A673 (cell line): Measurements from ENCODE around the gene STK36. TPM values are rescaled to one million over a fixed set of nuclear protein-coding genes. Genes with fewer than 3 reads are reported as not detected.

Source experiments
- BruUV-seq: library from RNA; stranded (reverse); fragments of 400-500 nt; replicated peaks from 2 replicates; lab custom pipeline; 2021; lab: Mats Ljungman, UMichigan
- CTCF ChIA-PET: fragments of 300-600 bp; sonication (Branson Sonifier 250); formaldehyde crosslinking; loops from one replicate; lab custom pipeline; 2022; ENCODE audit warnings: antibody characterized with exemption; lab: Charles Lee
- POLR2A ChIA-PET: fragments of 300-600 bp; sonication (Branson Sonifier 250); formaldehyde crosslinking; loops from one replicate; lab custom pipeline; 2022; ENCODE audit warnings: antibody characterized with exemption; ENCODE audit not compliant: low non-redundant PET; lab: Charles Lee
- DNase-seq: peaks from one replicate; pipeline ENCODE4 v3.0.0-alpha.2; 2015; ENCODE audit warnings: low spot score
- H3K27ac ChIP-seq: fragments of 200-600 bp; sonication (generic); 2 replicates; pipeline ENCODE4 v1.5.1; 2016; ENCODE audit warnings: mixed run types, low read depth, mild to moderate bottlenecking, mixed read lengths, antibody characterized with exemption, low read length; ENCODE audit not compliant: poor library complexity, severe bottlenecking
- H3K27me3 ChIP-seq: fragments of 200-600 bp; sonication (generic); replicated peaks from 2 replicates; pipeline ENCODE4 v1.6.1; 2017; ENCODE audit warnings: mixed run types, low read depth, mild to moderate bottlenecking, mixed read lengths, antibody characterized with exemption, low read length; ENCODE audit not compliant: insufficient read depth, poor library complexity
- H3K36me3 ChIP-seq: fragments of 200-600 bp; sonication (generic); 2 replicates; pipeline ENCODE4 v1.6.1; 2016; ENCODE audit warnings: mixed run types, mild to moderate bottlenecking, mixed read lengths, antibody characterized with exemption, low read length; ENCODE audit not compliant: insufficient read depth, poor library complexity, severe bottlenecking
- H3K4me1 ChIP-seq: fragments of 200-600 bp; sonication (generic); 2 replicates; pipeline ENCODE4 v1.6.1; 2017; ENCODE audit warnings: mixed run types, mild to moderate bottlenecking, mixed read lengths, antibody characterized with exemption, low read length; ENCODE audit not compliant: insufficient read depth, poor library complexity, severe bottlenecking
- H3K4me3 ChIP-seq: fragments of 200-600 bp; sonication (generic); 2 replicates; pipeline ENCODE4 v1.5.1; 2016; ENCODE audit warnings: low read depth, mixed run types, mild to moderate bottlenecking, mixed read lengths, low read length; ENCODE audit not compliant: poor library complexity, severe bottlenecking
- H3K9me3 ChIP-seq: fragments of 200-600 bp; sonication (generic); 2 replicates; pipeline ENCODE4 v1.6.1; 2016; ENCODE audit warnings: mixed run types, low read depth, mild to moderate bottlenecking, mixed read lengths, antibody characterized with exemption, low read length; ENCODE audit not compliant: poor library complexity, severe bottlenecking
- EZH2 ChIP-seq: fragments of 200-600 bp; sonication (generic); IDR thresholded peaks from 2 replicates; pipeline ENCODE4 v1.6.1; 2017; ENCODE audit warnings: borderline replicate concordance, low read depth, mild to moderate bottlenecking, mixed read lengths, antibody characterized with exemption, low read length; ENCODE audit not compliant: poor library complexity, severe bottlenecking
- intact Hi-C: fragments of 100-400 bp; cut with micrococcal nuclease; formaldehyde crosslinking; loops from one replicate; pipeline ENCODE4 v1.10.0; 2022; ENCODE audit not compliant: unreplicated experiment
- total RNA-seq: library from RNA; stranded (reverse); gene quantifications from 2 replicates; pipeline ENCODE4 v1.2.3, GENCODE V29; 2021
- TF ChIP-seq, protein P1 (sequence below): fragments of 300-800, 200-600 bp; sonication (generic); conservative IDR thresholded peaks from 2 replicates; pipeline ENCODE4 v1.5.1; 2017; ENCODE audit warnings: low read depth, mild to moderate bottlenecking, antibody characterized with exemption, low read length, moderate library complexity, mixed read lengths

The STK36 gene
- total RNA-seq, 1 experiment from 2014 or later: 69.3 TPM

DNA sequence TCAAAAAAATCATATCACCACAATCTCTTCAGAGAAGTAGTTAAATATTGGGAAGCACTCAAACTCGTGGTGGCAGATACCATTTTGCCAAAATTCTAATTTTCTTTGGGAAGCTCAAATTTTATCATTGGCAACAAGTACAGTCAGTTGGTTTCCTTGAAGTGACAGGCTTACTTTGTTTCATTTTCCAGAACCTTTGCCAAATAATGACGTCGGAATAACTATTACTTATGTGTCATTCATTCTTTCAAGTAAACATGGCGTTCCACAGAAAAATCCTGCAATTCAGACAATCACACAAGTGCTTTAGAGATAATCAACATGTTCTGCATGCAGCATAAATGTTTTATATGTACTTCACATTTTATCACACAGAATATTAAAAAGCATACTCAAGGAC lies 44.2 kb downstream of the STK36 start:
- H3K4me1 ChIP-seq: peaks cover 30% of the 10 kb centered on the region
- no peaks in the 10 kb centered on the region for H3K9me3 ChIP-seq
- BruUV-seq: no TSS peak
- peaks cover 13% of the 10 kb centered on the region for H3K36me3 ChIP-seq
- no peak overlapping the region for H3K27ac ChIP-seq
- no peak for DNase-seq
- intact Hi-C loops: no loop called here
- CTCF ChIA-PET: no interaction called here
- no peaks in the 10 kb centered on the region for H3K27me3 ChIP-seq
- H3K4me3 ChIP-seq: no peak overlapping the region
- POLR2A ChIA-PET: no interaction called here
- TF ChIP-seq EZH2: no peak
- TF ChIP-seq, protein P1, sequence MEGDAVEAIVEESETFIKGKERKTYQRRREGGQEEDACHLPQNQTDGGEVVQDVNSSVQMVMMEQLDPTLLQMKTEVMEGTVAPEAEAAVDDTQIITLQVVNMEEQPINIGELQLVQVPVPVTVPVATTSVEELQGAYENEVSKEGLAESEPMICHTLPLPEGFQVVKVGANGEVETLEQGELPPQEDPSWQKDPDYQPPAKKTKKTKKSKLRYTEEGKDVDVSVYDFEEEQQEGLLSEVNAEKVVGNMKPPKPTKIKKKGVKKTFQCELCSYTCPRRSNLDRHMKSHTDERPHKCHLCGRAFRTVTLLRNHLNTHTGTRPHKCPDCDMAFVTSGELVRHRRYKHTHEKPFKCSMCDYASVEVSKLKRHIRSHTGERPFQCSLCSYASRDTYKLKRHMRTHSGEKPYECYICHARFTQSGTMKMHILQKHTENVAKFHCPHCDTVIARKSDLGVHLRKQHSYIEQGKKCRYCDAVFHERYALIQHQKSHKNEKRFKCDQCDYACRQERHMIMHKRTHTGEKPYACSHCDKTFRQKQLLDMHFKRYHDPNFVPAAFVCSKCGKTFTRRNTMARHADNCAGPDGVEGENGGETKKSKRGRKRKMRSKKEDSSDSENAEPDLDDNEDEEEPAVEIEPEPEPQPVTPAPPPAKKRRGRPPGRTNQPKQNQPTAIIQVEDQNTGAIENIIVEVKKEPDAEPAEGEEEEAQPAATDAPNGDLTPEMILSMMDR: no peak

DNA sequence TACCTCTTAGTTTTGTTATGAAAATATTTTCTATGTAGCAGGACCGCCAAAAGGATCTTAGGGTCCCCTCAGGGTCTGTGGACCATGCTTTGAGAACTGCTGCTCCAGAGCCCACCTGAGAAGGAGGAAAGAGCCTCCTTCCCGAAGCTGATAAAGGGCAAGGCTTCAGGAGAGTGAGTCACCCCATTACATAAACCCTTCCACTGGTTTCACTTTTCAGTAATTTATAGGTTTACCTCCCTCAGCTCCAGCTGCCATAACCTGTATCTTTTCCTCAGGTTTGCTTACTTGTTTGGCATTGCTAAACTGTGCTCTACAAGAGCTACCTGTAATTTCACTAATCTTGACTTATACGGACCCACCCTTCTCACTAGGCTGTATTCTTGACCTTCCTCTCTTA lies 45.4 kb downstream of the STK36 start:
- Histone ChIP-seq H3K4me1 (peaks cover 36% of the 10 kb centered on the region), H3K36me3 (peaks cover 13% of the 10 kb centered on the region), H3K4me3 (no peak overlapping the region), H3K27me3 (no peaks in the 10 kb centered on the region), H3K9me3 (no peaks in the 10 kb centered on the region), H3K27ac (peak overlapping the region; percentile 23)
- BruUV-seq: no TSS peak
- TF ChIP-seq, protein P1: no peak
- no peak for TF ChIP-seq EZH2
- CTCF ChIA-PET: no interaction called here
- DNase-seq: no peak
- POLR2A ChIA-PET: interaction anchor here (0.6 kb wide), 1 partner anchor 1427 kb away, joined by 3 read pairs; no protein-coding TSS in a partner anchor
- intact Hi-C loops: no loop called here

DNA sequence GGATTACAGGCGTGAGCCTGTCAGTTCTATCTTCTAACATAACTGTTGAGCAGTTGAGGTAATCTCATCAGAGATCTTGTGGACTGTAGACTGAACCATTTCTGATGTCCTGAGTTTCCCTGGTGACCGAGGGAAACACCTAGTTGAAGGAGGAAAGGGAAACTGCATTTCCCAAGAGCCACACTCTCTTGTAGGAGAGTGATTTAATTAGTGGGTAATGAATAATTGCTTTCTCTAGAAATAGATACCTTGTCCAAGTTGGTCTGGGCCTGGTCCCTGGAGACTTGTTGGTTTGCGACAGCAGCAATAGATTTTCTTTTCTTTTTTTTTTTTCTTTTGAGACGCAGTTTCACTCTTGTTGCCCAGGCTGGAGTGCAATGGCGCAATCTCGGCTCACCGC lies 46.2 kb downstream of the STK36 start:
- Histone ChIP-seq H3K4me3 (no peak overlapping the region), H3K27me3 (no peaks in the 10 kb centered on the region), H3K27ac (no peak overlapping the region), H3K36me3 (peaks cover 13% of the 10 kb centered on the region), H3K9me3 (no peaks in the 10 kb centered on the region), H3K4me1 (peaks cover 38% of the 10 kb centered on the region)
- POLR2A ChIA-PET: no interaction called here
- intact Hi-C loops: no loop called here
- TF ChIP-seq, protein P1: no peak
- TF ChIP-seq EZH2: no peak
- DNase-seq: no peak
- BruUV-seq: no TSS peak
- CTCF ChIA-PET: no interaction called here
